ENCODE data around the gene ANKRD37.

The ANKRD37 gene

GRCh38 chr4:185381288-185382196, 15.1 kb upstream of the ANKRD37 start:
- DNase-seq, result no peak

DNA sequence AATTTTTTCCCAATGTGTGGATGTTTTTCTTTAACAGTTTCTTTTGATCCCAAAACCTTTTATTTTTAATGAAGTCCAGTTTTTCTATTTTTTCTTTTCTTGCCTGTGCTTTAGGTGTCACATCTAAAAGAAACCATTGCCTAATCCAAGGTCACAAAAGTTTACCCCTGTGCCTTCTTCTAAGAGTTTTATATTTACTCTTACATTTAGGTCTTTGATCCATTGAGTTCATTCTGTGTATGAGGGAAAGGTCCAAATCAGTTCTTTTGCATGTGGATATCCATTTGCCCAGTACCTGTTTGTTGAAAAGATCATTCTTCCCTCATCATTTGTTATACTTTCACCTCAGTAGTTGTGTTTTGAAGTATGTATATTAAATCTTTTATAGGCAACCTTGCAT, 13.9 kb upstream of the ANKRD37 start:
- DNase-seq, result no peak

GRCh38 chr4:185383451-185383850, 13.2 kb upstream of the ANKRD37 start:
- no peak for DNase-seq

- no peak for DNase-seq
These were observed 12.6 kb upstream of the ANKRD37 start for GRCh38 chr4:185384061-185384460.

DNA sequence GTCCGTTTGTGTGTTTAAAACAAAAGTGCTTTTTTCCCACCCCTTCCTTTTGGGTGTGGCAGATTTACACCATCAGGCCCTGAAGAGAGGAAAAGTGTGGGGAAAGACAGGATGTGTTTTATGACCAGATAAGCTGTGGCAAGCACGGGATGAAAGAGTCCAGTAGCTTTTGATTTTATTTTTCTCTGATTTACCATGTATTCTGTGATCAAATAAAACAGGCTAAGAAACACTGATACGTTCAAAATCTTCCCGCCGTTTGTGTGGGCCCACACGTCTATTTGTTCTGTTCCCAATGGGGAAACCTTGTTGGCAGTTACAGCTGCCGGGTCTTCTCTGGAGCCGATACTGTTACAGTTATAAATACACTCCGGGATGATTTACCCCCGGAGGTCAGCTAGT, 11.7 kb upstream of the ANKRD37 start:
- no peak for DNase-seq

DNA sequence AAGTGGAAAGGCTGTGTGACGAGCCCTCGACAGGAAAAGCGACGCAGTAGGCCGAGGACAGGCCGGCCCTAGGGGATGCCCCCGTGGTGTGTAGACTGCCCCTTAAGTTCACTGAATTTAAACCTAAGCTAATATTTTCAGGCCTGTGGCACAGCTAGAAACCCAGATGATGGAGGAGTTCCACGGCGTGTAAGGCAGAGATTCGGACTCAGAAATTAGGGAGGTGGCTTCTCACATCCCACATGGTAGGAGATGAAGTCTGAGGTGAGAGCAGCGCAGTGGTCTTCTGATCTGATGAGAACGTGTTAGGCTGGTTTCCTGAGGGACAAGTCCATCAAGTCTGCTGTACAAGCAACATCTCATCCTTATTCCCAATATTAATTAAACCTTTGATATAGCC, 8.7 kb upstream of the ANKRD37 start:
- no peak for DNase-seq

DNA sequence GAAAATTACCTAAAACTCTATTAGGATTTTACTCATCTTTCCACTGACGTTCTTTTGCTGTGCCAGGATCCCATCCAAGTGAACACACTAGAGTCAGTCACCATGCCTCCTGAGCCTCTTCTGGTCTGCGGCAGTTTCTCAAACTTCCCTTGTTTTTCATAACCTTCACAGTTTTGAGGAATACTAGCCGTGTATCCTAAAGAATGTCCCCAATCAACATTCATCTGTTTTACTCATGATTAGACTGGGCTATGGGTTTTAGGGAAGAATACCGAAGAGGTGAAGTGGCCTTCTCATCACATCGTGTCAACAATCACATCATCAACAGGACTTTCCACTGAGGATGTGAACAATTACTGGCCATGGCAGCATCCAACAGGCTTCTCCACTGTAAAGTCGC, 5.7 kb upstream of the ANKRD37 start:
- no peak for DNase-seq

- DNase-seq, result no peak
These were observed 4.5 kb upstream of the ANKRD37 start for GRCh38 chr4:185392156-185392555.

- DNase-seq, result no peak
These were observed 1.9 kb upstream of the ANKRD37 start for GRCh38 chr4:185394568-185395237.

GRCh38 chr4:185395238-185395955, 1.2 kb upstream of the ANKRD37 start, which contains the start of gene LRP2BP:
Gene LRP2BP, minus strand, starts transcription at chr4:185395924. Its CDS starts 17,738 bp downstream, at chr4:185378186.
- no peak for DNase-seq

GRCh38 chr4:185395956-185396723, 501 bp upstream of the ANKRD37 start:
- DNase-seq, result peak; percentile 97

GRCh38 chr4:185398618-185399017, 2.0 kb downstream of the ANKRD37 start:
- no peak for DNase-seq

GRCh38 chr4:185399466-185399865, 2.8 kb downstream of the ANKRD37 start:
- DNase-seq, result no peak

- no peak for DNase-seq
These were observed 7.4 kb downstream of the ANKRD37 start for GRCh38 chr4:185404031-185404430.

DNA sequence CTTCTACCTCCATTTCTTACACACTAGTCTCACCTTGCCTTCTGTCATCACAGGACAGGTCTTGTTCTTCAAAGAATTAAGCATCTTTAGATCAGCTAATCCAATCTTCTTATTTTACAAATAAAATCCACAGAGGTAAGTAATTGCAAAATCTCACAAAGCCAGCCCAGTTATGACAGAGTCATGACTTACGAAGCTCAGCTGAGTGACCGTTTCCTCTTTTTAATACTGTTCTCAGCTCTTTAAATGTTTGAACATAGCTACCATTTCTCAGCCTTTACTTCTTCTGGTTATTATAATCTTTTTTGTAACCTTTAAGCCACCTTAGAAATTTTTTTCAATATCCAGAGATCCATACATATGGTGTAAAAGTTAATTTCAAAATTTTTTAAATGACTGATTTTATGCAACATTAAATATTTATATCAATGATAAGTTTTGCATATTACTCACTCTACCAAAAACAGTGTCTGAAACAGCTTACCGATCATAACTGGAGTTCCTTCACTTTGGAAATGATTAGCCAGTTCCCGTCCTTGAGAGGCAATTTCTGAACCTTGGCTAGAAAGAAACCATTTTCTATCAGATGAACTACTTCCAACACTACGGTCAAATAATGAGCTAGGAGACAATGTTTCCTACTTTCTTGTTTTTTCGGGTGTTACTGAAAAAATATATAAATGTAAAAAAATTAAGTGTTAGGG, 8.8 kb downstream of the ANKRD37 start:
- DNase-seq, result no peak

DNA sequence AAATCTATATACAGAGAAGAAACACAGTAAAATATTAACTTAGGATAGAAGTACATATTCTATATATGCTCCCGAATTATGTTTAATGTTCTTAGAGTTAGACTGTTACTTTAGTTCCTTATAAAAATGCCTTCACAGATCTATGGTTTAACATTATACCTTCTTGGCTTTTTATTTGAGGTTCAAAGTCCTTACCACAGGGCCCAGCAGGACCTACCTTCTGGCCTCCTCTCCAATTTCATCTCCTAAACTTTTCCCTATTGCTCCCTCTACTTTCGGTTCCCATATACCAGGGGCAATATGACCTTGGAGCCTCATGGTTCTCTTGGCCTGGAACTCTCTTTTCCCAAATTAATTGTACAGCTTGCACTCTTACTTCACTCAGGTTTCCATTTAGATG, 11.8 kb downstream of the ANKRD37 start:
- DNase-seq, result no peak

- DNase-seq, result no peak
These were observed 15.2 kb downstream of the ANKRD37 start for GRCh38 chr4:185411849-185412248.

DNA sequence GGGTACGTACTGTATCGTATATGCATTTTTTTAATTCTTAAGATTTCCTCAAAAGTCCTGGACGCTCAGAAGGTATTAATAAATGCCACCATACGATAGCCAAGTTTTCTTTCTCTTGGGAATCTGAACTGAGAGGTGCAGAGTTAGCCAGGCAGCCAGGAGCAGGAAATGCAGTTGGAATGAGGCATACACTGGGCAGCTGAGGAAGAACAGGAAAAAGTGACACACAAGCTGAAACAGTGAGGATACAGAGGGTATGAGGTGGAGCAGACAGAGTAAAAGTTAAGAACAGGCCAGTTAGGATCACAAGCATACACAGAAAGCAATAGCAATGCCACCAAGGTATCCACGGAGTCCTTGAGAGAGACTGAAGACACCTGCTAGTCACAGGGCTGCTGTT, 15.8 kb downstream of the ANKRD37 start:
- no peak for DNase-seq

DNA sequence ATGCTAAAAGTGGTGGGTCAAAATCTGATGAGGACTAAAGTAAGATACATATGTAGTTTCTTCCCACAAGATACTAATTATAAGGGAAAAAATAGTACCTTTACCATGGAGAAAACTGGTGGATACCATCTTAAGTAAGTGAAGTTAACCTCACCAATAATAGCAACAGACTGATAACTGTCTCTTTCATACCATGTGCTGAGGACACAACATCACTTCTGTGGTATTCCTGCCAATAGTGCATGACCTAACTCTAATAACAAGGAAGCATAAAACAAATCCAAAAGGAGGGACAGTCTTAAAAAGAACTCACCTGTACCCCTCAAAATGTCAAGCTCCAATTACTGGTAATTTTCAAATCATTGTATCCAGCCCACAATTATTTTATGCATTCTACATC, 20.3 kb downstream of the ANKRD37 start:
- no peak for DNase-seq

DNA sequence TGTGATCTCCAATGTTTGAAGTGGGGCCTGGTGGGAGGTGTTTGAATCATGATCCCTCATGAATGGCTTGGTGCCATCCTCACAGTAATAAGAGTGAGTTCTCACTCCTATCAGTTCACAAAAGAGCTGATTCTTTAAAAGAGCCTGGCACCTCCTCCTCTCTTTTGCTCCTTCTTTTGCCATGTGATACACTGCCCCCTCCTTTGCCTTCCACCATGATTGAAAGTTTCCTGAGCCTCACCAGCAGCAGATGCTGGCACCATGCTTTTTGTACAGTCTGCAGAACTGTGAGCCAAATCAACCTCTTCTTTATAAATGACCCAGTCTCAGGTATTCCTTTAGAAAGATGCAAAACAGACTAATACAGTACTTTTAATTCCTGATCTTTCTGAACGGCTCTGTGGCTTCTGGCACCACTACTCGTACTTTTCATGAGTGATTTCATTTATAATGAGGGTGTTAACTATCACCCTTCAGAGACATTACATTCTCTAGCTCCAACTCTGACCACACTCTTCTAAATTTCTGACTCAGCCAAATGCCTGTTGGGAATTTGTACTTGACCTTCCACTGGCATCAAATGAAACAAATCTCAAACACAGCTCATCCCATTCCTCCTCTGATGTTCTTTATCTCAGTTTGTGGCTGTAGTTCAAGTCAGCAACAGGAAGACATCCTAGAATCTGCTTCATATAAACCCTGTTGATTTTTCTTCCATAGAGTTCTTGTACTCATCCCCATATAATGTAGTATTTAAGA, 24.9 kb downstream of the ANKRD37 start:
- DNase-seq, result no peak

DNA sequence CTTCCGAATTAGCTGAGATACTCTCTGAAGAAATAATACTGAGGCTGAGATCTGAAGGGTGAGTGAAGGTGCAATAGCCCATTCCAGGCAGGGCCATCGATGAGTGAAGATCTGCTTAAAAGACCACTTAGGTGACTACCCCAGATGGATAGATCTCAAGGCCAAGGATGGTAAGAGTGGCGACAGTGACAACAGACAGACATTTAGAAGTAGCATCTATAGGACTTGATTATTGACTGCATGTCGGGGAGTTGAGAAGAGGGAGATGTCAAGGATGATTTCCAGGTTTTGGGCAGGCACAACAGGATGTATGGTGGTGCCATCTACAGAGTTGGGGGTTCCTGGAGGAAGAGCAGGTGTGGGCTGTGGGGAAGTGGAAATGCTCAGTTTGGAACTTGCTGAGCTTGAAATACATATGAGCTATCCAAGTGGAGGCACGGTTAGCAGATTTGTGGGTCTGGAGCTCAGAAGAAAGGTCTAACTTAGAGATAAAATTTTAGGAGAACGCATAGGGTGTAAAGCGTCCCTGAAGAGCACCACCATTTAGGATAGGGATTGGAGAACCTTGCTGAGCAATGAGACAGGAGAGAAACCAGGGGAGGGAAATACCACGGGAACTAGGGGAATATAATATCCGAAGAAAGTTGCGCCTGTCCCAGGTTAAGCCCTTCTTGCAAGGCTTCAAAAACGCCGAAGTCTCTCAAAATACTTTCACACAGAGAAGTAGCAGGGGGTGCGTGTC, 28.4 kb downstream of the ANKRD37 start:
- no peak for DNase-seq
